BJ (cell line): ENCODE results near the gene MYO3B. TPM values are rescaled to one million over a fixed set of nuclear protein-coding genes. Genes with fewer than 3 reads are reported as not detected.
A peak's percentile ranks its signal among the peaks of the same experiment; 100 is the strongest.

Experiments used
- CTCF ChIA-PET: fragments of 350-600 bp; formaldehyde crosslinking; extraction: SDS; loops from one replicate; lab custom pipeline; 2021; ENCODE audit warnings: antibody characterized with exemption, inconsistent platforms; lab: Yijun Ruan, JAX
- POLR2A ChIA-PET: fragments of 300-600 bp; sonication (Branson Sonifier 250); formaldehyde crosslinking; extraction: SDS; loops from one replicate; lab custom pipeline; 2021; ENCODE audit warnings: antibody characterized with exemption; lab: Charles Lee
- DNase-seq: peaks from one replicate; pipeline ENCODE4 v3.0.0-alpha.2; 2011; ENCODE audit warnings: low read depth
- H3K27me3 ChIP-seq: 2 replicates; pipeline ENCODE4 v1.6.0; 2011; ENCODE audit warnings: low read length; ENCODE audit not compliant: control insufficient read depth, insufficient read depth
- H3K36me3 ChIP-seq: 2 replicates; pipeline ENCODE4 v1.5.1; 2011; ENCODE audit warnings: low read length; ENCODE audit not compliant: control insufficient read depth, insufficient read depth
- H3K4me3 ChIP-seq: 2 replicates; pipeline ENCODE4 v1.5.1; 2011; ENCODE audit warnings: low read depth, mild to moderate bottlenecking, control low read depth, low read length
- polyA plus RNA-seq: library from polyadenylated mRNA; depleted of rRNA; stranded (reverse); fragments of >200 nt; gene quantifications from 2 replicates; pipeline ENCODE4 v1.2.3, GENCODE V29; 2011
- TF ChIP-seq, protein P1 (sequence below): IDR thresholded peaks from 2 replicates; pipeline ENCODE4 v1.5.1; 2011; ENCODE audit warnings: low read depth, mild to moderate bottlenecking, control low read depth, inconsistent platforms, low read length, moderate library complexity; ENCODE audit not compliant: insufficient read depth

The MYO3B gene
- polyA plus RNA-seq, 1 experiment: not detected

DNA sequence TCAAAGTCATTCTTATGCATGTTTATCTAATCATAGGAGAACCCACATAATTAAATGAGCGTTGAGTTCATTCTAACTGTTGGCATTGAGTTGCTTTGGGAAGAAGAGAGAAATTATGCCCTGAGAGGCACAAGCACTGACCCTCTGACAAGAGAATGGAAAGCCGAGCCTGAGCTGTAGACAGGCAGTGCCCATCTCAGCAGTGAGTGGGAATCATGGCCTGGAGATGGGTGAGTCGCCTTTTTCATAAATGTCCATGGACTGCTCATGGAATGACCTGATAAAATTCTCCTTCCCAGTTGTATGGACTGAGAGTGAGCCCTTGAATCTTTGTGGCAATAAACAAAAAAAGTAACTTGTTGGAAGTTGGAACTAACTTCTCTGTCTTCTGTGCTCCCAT is 21.4 kb upstream of the MYO3B start:
- TF ChIP-seq, protein P1, sequence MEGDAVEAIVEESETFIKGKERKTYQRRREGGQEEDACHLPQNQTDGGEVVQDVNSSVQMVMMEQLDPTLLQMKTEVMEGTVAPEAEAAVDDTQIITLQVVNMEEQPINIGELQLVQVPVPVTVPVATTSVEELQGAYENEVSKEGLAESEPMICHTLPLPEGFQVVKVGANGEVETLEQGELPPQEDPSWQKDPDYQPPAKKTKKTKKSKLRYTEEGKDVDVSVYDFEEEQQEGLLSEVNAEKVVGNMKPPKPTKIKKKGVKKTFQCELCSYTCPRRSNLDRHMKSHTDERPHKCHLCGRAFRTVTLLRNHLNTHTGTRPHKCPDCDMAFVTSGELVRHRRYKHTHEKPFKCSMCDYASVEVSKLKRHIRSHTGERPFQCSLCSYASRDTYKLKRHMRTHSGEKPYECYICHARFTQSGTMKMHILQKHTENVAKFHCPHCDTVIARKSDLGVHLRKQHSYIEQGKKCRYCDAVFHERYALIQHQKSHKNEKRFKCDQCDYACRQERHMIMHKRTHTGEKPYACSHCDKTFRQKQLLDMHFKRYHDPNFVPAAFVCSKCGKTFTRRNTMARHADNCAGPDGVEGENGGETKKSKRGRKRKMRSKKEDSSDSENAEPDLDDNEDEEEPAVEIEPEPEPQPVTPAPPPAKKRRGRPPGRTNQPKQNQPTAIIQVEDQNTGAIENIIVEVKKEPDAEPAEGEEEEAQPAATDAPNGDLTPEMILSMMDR: no peak
- Histone ChIP-seq H3K4me3 (no peak overlapping the region), H3K27me3 (no peaks in the 10 kb centered on the region), H3K36me3 (no peaks in the 10 kb centered on the region)
- no peak for DNase-seq
- POLR2A ChIA-PET: no interaction called here
- CTCF ChIA-PET: interaction anchor here (1.5 to 2.1 kb wide), 2 partner anchors 9 to 35 kb away, joined by 3 to 4 read pairs; no protein-coding TSS in a partner anchor

DNA sequence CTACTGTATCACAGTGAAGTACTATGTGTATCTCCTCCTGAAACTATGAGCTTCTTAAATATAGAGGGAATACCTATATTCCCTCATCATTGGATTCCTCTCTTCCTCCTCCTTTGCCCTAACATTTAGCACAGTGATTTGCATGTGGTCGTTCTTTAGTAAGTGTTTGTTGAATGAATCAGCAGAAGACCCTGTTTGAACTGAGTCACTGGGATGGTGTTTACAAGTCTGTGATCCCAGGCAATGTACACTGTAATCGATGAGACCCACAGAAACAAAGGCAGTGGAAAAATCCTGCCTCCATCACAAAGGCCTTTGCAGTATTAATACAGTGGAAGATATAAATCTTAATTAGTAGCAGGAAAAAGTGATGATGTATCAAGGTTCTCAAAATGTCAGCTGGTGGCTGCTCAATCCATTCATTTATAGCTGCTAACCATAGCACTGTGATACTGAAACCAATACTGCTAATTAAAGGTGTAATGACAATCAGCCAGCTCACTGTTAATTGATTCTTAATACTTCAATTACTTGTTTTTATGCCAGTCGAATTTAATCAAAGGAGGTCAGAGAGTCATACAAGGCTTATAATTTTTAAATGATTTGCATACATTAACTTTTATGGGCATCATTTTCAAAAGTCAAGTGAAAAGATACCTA is 20.8 kb upstream of the MYO3B start:
- no peak for DNase-seq
- H3K4me3 ChIP-seq: no peak overlapping the region
- no peaks in the 10 kb centered on the region for H3K36me3 ChIP-seq
- ChIA-PET CTCF (interaction anchor here (1.5 to 2.1 kb wide), 2 partner anchors 9 to 35 kb away, joined by 3 to 4 read pairs; no protein-coding TSS in a partner anchor), POLR2A (no interaction called here)
- H3K27me3 ChIP-seq: no peaks in the 10 kb centered on the region
- TF ChIP-seq, protein P1: no peak

DNA sequence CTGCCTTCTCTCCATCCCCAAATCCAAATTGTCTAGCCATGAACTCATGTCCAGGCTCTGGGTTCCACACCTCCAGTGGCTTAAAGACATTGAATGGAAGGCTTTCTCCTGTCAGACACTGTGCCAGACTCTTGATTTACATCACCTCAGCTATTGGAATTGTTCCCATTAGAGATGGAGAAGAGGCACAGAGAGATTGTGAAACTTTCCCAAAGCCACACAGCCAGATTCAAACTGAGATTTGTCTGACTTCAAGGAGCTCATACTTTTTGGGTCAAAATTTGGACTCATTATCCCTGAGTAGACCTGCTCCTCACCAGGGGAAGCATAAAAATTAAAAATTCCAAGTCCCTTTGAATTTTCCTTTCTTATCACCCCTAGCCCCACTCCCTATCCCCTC is 18.9 kb upstream of the MYO3B start:
- CTCF ChIA-PET: no interaction called here
- POLR2A ChIA-PET: no interaction called here
- H3K27me3 ChIP-seq: no peaks in the 10 kb centered on the region
- DNase-seq: no peak
- H3K4me3 ChIP-seq: no peak overlapping the region
- TF ChIP-seq, protein P1: no peak
- no peaks in the 10 kb centered on the region for H3K36me3 ChIP-seq

DNA sequence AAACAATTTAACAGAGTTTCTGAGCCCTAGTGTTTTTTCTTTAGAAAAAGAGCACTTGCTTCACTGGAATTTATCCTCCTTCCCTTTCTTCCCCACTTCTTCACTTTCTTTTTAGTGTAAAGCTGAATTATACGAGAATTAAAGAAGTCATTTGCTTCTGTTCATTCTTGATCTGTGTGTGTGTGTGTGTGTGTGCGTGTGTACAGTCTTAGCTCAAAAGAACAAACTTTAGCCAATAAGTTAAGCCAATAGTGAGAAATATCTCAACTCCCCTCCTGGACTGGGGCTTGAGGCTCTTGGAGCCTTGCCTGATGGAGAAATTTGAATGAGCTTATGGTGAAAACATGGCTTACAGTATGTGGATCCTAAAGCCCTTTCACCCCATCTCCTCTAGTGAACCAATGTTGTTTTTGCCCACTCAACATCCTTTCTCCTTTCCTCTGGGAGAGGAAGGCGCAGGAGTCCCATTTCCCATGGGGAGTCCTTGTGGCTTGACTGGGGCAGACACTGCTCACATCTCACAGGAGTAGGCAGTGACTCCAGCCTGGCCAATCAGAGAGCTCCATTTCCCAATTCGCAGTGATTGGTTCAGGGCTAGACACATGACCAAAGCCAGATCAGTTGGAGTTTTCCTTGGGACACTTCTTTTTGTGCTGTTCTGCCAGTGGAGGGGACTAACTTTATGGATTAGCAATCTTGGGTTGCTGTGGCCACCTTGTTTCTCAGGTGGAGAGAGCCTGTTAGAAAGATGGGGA is 16.3 kb upstream of the MYO3B start:
- no peak for DNase-seq
- ChIA-PET CTCF (interaction anchor here (0.6 to 2.2 kb wide), 3 partner anchors 11 to 39 kb away, joined by 3 to 6 read pairs (median 3); no protein-coding TSS in a partner anchor), POLR2A (interaction anchor here (0.6 to 0.7 kb wide), 2 partner anchors 698 to 1226 kb away, joined by 4 to 6 read pairs; no protein-coding TSS in a partner anchor)
- H3K4me3 ChIP-seq: no peak overlapping the region
- no peaks in the 10 kb centered on the region for H3K36me3 ChIP-seq
- H3K27me3 ChIP-seq: no peaks in the 10 kb centered on the region
- TF ChIP-seq, protein P1: no peak

DNA sequence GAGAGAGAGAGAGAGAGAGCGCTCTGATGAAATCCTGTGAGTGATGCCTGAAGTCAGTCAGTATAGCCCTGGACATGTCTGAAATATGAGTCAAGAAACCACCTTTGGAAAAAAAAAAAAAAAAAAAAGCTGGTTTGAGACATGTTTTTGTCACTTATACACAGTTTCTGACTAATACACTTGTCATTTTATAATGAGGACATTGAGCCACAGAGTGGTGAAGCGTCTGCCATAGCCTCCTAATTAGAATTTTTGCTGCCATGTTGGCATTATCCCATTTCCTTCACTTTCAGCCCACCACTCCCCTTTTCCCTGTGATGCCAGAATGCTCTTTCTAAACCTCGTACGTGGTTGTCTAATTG is 15.7 kb upstream of the MYO3B start:
- ChIA-PET POLR2A (interaction anchor here (0.6 to 0.7 kb wide), 2 partner anchors 699 to 1227 kb away, joined by 4 to 6 read pairs; no protein-coding TSS in a partner anchor), CTCF (interaction anchor here (1.2 to 2.2 kb wide), 3 partner anchors 10 to 40 kb away, joined by 3 to 6 read pairs (median 3); no protein-coding TSS in a partner anchor)
- H3K4me3 ChIP-seq: no peak overlapping the region
- TF ChIP-seq, protein P1: no peak
- peak; percentile 18 for DNase-seq
- no peaks in the 10 kb centered on the region for H3K27me3 ChIP-seq
- H3K36me3 ChIP-seq: no peaks in the 10 kb centered on the region
